HUDEP-2 (cell line): ENCODE results near the gene GBF1.

Experiments
- DNase-seq, 76 experiments: peaks; one replicate each; lab custom pipeline; 2025; ENCODE audit not compliant: unreplicated experiment in 76 of 76; lab: John Stamatoyannopoulos, UW

GBF1 gene

GRCh38 chr10:102416695-102417094 is 171.4 kb downstream of the GBF1 start:
- DNase-seq = no peak

DNA sequence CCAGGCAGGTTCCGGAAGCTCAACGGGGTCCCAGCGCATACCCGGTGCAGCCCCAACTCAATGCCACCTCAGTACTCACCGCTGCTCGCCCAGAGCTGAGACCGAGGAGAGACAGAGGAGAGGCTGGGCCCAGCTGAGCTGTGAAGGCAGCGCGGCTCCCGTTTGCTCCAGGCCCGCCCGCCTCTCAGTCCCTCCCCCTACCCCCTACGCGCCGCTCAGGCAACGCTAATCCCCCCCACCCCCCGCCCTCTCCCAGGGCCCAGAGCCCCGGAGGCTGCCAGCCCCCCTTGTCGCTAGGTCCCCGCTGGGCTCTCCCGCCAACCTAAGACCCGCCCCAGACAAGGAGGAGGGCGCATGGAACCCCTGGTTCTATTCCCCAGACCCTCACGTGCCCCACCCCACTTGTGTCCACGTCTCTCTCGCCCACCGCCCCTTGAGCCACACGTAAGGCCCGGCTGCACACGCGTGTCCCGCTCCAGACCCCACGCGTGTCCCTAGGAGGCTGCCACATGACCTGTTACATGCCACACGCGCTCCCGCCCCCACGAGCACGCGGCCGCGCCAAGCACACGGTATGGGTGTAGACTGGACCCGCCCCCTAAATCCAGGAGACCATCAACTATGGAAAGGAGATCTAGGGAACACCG is 173.4 kb downstream of the GBF1 start, which contains the start of gene PSD:
Gene PSD, minus strand, starts transcription at position 164 of the 647 bp plus-strand sequence. CDS start 1,747 bp downstream, outside the sequence.
- DNase-seq = no peak

DNA sequence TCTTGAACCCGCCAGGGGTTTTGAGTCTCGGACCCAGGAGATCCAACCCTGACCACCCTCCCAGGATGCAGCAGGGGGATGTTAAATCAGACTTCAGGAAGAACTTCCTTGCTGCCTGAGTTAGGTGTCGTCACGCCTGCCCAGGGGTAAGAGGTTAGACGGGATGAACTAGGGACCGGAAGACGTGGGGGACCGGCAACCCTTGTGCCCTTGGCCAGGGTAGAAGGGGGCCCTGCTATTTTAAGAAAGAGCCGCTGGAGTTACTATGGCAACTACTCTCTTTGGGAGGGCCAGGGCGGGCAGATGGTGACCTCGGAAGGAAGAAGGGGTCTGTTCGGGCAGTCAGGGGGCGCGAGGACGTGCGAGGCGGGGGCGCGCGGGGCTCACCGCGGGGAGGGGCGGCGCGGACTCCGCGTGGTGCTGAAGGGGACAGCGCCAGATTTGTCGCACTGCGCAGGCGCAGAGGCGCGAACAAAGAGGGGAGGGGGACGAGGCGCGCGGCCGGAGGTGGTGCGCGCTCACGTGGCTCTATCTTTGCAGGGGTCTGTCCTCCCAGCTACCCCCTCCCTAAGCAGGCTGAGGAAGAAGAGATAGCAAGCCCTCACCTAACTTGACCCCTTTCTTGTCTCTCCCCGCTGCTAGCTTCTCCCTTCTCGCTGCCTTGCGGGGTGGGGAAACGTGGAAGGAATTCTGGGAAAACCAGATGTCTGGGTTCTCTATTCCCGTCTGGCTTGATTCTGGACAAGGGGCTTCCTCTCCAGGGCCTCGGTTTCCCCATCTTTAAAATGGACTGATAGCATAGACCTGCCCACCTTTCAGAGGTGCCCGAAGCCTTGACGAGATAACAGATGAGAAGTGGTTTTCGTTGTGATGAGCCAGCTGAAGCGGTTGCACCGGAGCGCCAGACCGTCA is 174.2 kb downstream of the GBF1 start:
- peak in 44 of 76 experiments; percentile 6 to 65 (median 42) for DNase-seq

DNA sequence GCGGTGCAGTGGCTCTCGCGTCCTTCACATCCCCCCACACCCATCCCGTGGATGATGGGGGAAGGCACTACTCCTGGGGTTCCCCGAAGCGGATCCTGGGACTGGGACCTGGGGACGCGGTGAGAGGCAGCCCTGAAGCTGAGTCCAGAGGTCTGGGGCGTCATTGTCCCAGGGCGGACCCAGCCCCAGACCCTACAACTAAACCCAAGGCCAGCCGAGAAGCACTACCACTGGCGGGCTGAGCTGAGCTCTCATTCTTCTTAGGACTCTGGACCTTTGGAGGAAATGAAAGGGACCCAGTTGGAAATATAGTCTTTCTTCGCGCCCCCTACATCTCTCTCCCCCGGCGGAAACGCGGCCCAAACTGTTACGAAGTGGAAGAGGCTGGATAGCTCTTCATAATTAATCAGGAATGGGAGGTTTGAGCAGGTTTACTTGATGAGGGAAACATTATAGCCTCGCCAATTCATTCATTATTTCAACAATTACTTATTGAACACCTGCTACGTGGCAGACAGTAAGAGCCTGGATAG is 174.9 kb downstream of the GBF1 start:
- peak in 1 of 76 experiments; percentile 40 for DNase-seq

DNA sequence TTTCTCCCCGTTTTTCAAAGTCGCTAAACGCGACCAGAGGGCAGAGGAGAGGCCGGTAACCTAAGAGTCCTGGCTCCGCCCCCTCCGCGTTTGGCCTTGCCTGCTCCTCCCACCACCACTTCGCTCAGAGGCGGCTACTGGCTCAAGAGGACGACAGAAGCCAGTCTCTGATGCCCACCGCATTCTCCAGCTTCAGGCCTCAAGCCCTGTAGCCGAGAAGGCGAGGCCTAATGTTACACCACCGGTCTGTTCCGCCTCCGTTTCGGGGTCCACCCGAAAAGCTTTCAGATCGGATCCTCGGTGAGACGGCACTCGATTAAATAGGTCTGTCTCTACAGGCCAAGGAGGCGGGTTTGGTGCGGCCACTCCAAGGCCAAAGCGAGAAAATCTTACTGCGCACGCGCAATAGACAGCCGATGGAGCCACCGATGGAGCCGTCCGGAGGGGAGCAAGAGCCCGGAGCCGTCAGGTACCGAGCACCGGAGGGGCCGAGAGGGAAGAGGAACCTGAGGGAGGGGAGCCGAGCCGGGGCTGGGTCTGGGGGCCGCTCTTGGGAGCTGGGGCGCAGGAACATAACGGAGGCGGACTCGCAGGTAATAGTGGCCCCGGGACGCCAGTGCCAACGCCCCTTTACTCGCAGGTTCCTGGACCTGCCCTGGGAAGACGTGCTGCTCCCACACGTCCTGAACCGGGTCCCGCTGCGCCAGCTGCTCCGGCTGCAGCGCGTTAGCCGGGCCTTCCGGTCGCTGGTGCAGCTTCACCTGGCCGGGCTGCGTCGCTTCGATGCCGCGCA is 175.6 kb downstream of the GBF1 start, which contains the start of gene FBXL15:
Gene FBXL15, plus strand, starts transcription at position 123 of the 793 bp plus-strand sequence. Its CDS starts 294 bp downstream, at position 417.
- DNase-seq = peak; percentile 20 to 99 (median 92)

DNA sequence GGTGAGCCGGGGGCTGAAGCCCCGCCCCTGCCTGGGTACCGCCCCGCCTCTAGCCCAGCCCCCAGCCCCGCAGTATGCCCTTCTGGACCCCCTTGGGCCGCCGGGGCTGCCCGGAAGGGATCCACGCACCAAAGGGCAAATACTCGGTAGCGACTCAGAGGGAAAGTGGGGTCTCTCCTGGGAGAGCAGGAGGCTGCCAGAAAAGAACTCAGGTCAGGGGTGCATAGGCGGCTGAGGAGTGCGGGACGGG is 176.1 kb downstream of the GBF1 start:
- DNase-seq = peak in 2 of 76 experiments; percentile 54 to 57

GRCh38 chr10:102421757-102422512 is 176.6 kb downstream of the GBF1 start:
- DNase-seq = peak in 59 of 76 experiments; percentile 15 to 71 (median 48)

DNA sequence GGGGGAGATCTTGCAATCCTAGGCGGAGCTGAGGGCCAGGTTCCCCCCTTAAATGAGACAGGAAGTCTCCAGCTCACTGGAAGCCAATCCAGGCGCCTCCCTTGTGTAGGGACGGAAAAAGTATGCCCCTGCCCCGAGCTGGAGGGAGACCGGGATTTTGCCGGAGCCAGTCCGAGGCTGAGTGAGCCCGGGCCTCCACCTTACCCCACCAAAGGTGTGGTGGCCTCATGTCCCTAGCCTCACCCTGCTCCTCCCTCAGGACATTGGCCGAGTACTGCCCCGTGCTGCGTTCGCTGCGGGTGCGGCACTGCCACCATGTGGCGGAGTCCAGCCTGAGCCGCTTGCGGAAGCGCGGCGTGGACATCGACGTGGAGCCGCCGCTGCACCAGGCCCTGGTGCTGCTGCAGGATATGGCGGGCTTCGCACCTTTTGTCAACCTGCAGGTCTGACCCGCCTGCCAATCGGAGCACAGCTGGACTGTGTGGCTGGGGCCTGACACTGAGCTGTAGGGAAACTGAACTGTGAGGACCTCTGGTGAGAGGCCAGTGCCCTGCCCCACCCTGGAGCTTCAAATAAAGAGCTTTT is 177.3 kb downstream of the GBF1 start:
- peak in 72 of 76 experiments; percentile 19 to 86 (median 65) for DNase-seq

DNA sequence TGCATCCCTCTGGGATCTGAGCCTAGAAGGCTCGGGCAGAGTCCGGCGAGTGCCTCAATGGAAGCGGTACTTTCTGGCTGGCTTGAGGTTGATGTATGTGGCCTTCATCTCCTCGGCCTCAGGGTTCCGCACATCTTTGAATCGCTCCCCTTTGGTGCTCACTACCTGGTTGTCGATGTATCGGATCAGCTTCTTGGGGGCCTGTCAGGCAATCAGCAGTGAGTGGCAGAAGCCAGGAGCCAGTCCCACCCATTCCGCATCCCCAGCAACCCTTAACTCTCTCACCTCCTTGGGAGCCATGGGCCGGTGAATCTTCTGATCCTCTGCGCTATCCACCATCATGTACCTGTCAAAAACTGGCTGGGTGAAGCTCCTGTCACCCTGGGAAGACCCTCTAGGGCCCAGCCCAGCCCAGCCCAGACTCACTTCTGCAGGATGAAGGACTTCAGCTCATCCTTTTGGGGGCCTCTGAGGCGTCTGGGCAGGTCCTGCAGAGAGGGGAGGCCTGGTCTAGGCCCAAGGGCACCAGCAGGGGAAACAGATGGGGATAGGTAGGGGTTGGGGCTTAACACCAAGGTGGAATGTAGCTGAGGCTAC is 178.1 kb downstream of the GBF1 start:
- no peak for DNase-seq

DNA sequence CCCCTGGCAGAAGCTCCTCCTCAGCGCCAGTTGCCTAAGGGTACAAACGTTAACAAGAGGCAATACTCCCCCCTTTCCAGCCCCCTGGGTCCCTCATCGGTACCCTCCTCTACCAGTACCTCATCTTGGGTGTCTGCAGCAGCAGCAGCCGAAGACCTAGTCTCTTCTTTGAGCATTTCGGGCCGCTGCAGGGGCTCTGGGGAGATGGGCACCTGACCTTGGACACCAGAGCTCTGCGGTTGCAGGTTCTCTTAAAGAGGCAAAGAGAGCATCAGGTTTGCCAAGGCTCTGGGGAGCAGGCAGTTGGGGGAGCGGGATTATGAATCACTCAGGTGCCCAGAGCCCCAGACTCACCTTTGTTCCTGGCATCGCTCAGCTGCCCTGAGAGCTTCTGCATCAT is 178.8 kb downstream of the GBF1 start:
- no peak for DNase-seq

GRCh38 chr10:102424916-102425315 is 179.6 kb downstream of the GBF1 start:
- DNase-seq = no peak

DNA sequence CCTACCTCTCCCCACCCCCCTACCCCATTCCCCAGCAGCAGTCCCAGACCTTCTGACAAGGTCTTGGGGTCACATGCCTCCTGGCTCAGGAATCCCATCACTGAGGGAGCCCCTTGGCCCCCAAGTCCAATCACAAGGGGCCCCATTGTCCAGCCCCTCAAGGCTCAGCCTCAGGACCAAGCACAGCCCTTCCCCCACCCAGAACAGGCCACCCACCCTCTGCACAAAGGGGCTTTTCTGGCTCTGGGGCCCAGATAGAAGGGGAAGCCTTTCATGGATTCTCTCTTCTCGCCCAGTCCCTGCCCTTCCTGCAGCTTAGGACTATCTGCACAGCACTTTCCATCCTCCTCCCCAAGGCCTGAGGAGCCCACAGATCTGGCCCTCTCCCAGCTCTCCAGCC is 180.1 kb downstream of the GBF1 start:
- no peak for DNase-seq

GRCh38 chr10:102426803-102427287 is 181.5 kb downstream of the GBF1 start:
- no peak for DNase-seq

DNA sequence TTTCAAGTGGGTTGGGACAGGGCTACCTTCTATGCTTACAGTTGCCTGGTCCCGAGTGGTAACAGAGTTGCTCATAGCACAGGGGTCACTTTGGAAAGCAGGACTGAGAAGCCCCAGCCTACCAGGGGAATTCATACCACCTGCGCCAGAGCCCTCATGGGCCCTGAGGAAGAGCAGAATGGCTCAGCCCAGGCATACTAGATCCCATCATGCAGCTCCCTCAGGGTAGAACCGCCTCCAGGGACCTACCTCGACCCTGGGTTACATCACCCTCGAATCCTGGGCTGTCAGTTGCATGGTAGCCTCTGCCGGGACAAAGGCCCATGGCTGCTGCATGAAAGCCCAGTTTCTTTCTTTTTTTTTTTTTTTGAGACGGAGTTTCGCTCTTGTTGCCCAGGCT is 184.1 kb downstream of the GBF1 start:
- no peak for DNase-seq

DNA sequence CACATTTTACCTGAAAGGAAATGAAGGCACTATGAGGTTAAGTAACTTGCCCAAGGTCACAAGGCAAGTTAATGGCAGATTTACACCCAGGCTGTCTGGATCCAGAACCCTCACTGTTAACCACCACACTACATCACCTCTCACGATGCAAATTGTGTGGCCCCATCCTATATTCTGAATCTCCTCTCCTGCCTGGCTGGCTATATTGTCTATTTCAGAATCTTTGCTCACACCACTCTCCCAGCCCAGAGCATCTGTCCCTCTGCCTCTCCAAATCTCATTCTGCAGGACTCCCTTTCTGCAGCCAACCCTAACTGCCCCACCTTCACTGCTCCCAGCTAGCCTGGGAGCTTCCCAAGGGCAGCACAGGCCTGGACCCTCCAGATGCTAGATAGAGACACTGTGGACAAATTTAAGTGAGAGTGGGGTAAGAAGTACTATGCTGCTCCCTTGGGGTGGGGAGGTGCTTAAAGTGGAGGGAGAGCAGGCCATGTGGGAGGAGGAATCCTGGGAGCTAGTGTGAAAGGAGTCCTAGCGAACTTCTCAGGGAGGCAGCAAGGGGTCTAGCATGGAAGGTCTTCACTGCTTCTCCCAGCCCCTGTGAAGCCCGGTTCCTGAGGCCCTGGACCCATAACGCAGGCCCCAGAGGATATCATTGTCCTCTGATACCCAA is 186.3 kb downstream of the GBF1 start:
- peak in 14 of 76 experiments; percentile 10 to 41 (median 21) for DNase-seq
